ENCODE measurements around the gene PNMA8B.
A peak's percentile ranks its signal among the peaks of the same experiment; 100 is the strongest.

PNMA8B gene

DNA sequence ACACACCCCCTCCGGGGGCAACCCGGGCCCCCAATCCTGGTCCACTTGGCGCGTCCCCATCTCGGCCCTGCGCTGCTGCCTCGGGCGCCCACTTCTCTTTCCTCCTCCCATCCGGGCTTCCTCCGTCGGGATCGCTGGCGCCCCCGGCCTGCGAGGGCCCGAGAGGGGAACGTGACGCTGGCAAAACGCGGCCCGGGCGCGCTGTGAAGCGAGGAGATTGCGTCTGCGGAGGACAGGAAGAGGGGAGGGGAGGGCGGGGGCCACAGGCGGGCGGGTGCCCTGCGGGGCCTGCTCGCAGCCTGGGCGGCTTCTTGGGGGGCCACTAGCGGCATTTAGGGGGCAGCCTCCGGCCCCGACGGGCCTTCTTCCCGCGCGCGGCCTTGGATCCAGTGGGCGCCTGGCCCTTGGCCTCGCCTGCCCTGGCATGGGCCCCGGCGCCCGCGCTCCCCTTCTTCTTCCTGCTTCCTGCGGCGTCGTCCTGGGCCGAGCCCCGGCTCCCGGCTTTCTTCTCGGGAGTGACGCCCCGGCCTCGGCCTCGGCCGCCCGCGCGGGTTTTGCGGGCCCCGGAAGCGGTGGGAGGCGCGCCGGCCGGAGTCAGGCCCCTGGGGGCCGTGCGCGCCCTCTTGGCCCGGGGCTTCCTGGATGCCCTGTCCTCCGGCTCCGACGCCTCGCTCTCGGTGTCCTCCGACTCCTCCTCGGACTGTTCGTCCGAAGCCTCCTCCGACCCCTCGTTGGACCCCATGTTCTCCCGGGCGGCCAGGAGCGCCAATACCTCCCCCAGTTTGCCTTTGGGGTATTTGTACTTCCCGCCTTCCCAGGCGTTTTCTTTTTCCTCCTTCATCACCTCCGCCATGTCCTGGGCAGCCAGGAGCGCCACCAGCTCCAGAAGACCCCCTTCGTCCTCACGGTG is 2.2 kb downstream of the PNMA8B start:
- Histone ChIP-seq H3K9ac (ENCODE audit: low read length) (no peak overlapping the region), H3K27ac (ENCODE audit: low read depth, low read length) (peak overlapping the region; percentile 23), H3K4me3 (ENCODE audit: low read depth in 1 of 2, low read length in 2 of 2) (peak overlapping the region; percentile 21 to 45), H3K27me3 (ENCODE audit: control insufficient read depth in 1 of 2, insufficient read depth in 2 of 2, low read length in 2 of 2) (peaks cover 8 to 47% of the 10 kb centered on the region in 2 donors), H3K36me3 (ENCODE audit: insufficient read depth, low read length) (no peaks in the 10 kb centered on the region), H3K9me3 (ENCODE audit: low read length) (no peaks in the 10 kb centered on the region), H3K4me1 (ENCODE audit: insufficient read depth, low read length) (peaks cover 11% of the 10 kb centered on the region)

DNA sequence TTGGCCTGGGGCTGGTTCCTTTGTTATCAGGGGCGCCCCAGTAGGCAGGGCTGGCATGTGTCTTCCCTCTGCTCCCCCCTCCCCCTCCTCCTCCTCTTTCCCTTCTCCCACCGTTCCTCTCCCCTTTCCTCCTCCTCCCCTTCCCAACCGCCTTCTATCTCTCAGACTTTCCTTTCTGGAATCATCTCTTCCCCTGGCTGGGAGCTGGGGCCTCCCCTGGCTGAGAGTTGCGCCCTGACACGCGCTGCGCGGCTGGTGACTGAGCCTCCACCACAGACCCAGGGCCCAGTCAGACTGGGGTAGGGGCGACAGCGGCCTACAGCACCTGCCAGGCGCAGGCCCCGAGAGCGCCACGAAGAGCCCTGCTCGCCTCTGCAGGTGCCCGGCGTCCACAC is 2.8 kb downstream of the PNMA8B start:
- peaks cover 11% of the 10 kb centered on the region for H3K4me1 ChIP-seq (ENCODE audit: insufficient read depth, low read length)
- no peak overlapping the region for H3K9ac ChIP-seq (ENCODE audit: low read length)
- H3K27me3 ChIP-seq (ENCODE audit: control insufficient read depth in 1 of 2, insufficient read depth in 2 of 2, low read length in 2 of 2): peaks cover 12 to 52% of the 10 kb centered on the region in 2 donors
- H3K4me3 ChIP-seq (ENCODE audit: low read depth in 1 of 2, low read length in 2 of 2): peak overlapping the region in 1 of 2 donors; percentile 21
- H3K36me3 ChIP-seq (ENCODE audit: insufficient read depth, low read length): no peaks in the 10 kb centered on the region
- H3K9me3 ChIP-seq (ENCODE audit: low read length): no peaks in the 10 kb centered on the region
- peak overlapping the region; percentile 23 for H3K27ac ChIP-seq (ENCODE audit: low read depth, low read length)

GRCh38 chr19:46491975-46492682 is 3.5 kb downstream of the PNMA8B start:
- H3K9ac ChIP-seq (ENCODE audit: low read length): no peak overlapping the region
- H3K36me3 ChIP-seq (ENCODE audit: insufficient read depth, low read length): no peaks in the 10 kb centered on the region
- H3K4me3 ChIP-seq (ENCODE audit: low read depth in 1 of 2, low read length in 2 of 2): no peak overlapping the region
- no peaks in the 10 kb centered on the region for H3K9me3 ChIP-seq (ENCODE audit: low read length)
- H3K27ac ChIP-seq (ENCODE audit: low read depth, low read length): no peak overlapping the region
- H3K27me3 ChIP-seq (ENCODE audit: control insufficient read depth in 1 of 2, insufficient read depth in 2 of 2, low read length in 2 of 2): peaks cover 12 to 57% of the 10 kb centered on the region in 2 donors
- peaks cover 14% of the 10 kb centered on the region for H3K4me1 ChIP-seq (ENCODE audit: insufficient read depth, low read length)

- peaks cover 15% of the 10 kb centered on the region for H3K4me1 ChIP-seq (ENCODE audit: insufficient read depth, low read length)
- H3K27ac ChIP-seq (ENCODE audit: low read depth, low read length): no peak overlapping the region
- no peaks in the 10 kb centered on the region for H3K9me3 ChIP-seq (ENCODE audit: low read length)
- peaks cover 12 to 60% of the 10 kb centered on the region in 2 donors for H3K27me3 ChIP-seq (ENCODE audit: control insufficient read depth in 1 of 2, insufficient read depth in 2 of 2, low read length in 2 of 2)
- no peaks in the 10 kb centered on the region for H3K36me3 ChIP-seq (ENCODE audit: insufficient read depth, low read length)
- H3K9ac ChIP-seq (ENCODE audit: low read length): no peak overlapping the region
- H3K4me3 ChIP-seq (ENCODE audit: low read depth in 1 of 2, low read length in 2 of 2): no peak overlapping the region
These were observed 4.9 kb downstream of the PNMA8B start for GRCh38 chr19:46490774-46491173.

DNA sequence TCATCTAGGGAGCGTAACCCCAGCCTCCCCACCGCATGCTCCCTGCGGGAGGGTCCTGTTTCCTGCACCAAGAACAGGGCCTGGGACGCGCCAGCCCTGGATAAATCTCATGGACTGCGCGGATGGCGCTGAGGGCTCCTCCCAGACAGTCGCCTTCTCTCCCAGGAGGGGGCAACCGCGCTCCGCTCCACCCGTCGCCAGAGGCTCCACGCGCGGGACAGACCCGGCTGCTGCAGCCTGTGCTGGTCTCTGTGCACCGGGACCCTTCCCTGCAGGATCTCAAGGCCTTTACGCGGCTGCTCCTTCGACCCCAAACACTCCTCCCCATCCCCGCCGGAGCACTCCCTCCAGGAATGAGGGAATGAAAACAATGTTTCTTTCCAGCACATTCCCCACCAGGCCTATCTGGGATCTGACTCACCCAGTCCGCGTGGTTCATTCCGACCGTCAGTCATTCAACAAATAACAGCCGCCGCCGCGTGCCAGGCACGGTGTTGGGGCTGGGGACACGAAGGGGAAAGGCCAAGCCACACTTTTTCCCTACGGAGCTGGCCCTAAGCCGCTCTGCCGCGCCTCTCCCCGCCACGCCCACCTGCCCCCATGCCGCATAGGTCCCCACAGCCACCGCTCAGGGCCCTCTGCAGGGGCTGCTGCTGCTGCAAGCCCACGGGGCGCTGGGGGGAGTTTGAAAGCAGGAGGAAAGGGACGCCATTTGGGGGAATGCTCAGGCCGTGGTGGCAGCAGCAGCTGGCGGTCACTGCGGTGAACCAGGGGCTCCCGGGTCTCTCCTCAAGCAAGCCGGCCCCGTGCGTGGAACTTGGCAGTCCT is 6.0 kb downstream of the PNMA8B start:
- Histone ChIP-seq H3K27me3 (ENCODE audit: control insufficient read depth in 1 of 2, insufficient read depth in 2 of 2, low read length in 2 of 2) (peaks cover 12 to 60% of the 10 kb centered on the region in 2 donors), H3K9ac (ENCODE audit: low read length) (no peak overlapping the region), H3K4me3 (ENCODE audit: low read depth in 1 of 2, low read length in 2 of 2) (peak overlapping the region in 1 of 2 donors; percentile 18), H3K4me1 (ENCODE audit: insufficient read depth, low read length) (peaks cover 15% of the 10 kb centered on the region), H3K27ac (ENCODE audit: low read depth, low read length) (no peak overlapping the region), H3K36me3 (ENCODE audit: insufficient read depth, low read length) (no peaks in the 10 kb centered on the region), H3K9me3 (ENCODE audit: low read length) (no peaks in the 10 kb centered on the region)

DNA sequence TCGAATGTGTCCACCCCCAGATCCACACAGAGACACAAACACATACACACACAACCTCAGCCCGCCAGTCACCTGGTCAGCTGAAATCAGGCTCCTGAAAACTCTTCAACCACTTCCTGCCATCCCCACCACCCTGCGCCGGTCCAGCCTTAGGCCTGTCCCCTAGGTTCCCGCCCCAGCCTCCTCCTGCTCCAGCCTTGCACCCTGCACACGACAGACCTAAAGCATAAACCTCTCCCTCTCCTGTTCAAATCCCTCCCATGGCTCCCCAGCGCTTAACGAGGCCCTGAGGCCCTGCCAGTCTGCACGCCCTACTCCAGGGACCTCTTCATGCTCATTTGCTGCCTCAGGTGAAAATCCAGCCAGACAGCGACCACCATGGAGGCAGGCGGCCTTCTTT is 7.1 kb downstream of the PNMA8B start:
- H3K9ac ChIP-seq (ENCODE audit: low read length): no peak overlapping the region
- no peaks in the 10 kb centered on the region for H3K36me3 ChIP-seq (ENCODE audit: insufficient read depth, low read length)
- H3K27ac ChIP-seq (ENCODE audit: low read depth, low read length): no peak overlapping the region
- peaks cover 12 to 53% of the 10 kb centered on the region in 2 donors for H3K27me3 ChIP-seq (ENCODE audit: control insufficient read depth in 1 of 2, insufficient read depth in 2 of 2, low read length in 2 of 2)
- peaks cover 15% of the 10 kb centered on the region for H3K4me1 ChIP-seq (ENCODE audit: insufficient read depth, low read length)
- H3K9me3 ChIP-seq (ENCODE audit: low read length): no peaks in the 10 kb centered on the region
- H3K4me3 ChIP-seq (ENCODE audit: low read depth in 1 of 2, low read length in 2 of 2): no peak overlapping the region

- no peak overlapping the region for H3K9ac ChIP-seq (ENCODE audit: low read length)
- no peak overlapping the region for H3K27ac ChIP-seq (ENCODE audit: low read depth, low read length)
- H3K4me1 ChIP-seq (ENCODE audit: insufficient read depth, low read length): peaks cover 15% of the 10 kb centered on the region
- peak overlapping the region; percentile 12 to 49 for H3K4me3 ChIP-seq (ENCODE audit: low read depth in 1 of 2, low read length in 2 of 2)
- H3K9me3 ChIP-seq (ENCODE audit: low read length): no peaks in the 10 kb centered on the region
- no peaks in the 10 kb centered on the region for H3K36me3 ChIP-seq (ENCODE audit: insufficient read depth, low read length)
- H3K27me3 ChIP-seq (ENCODE audit: control insufficient read depth in 1 of 2, insufficient read depth in 2 of 2, low read length in 2 of 2): peaks cover 12 to 48% of the 10 kb centered on the region in 2 donors
These were observed 7.7 kb downstream of the PNMA8B start for GRCh38 chr19:46487802-46488445.

- H3K9ac ChIP-seq (ENCODE audit: low read length): no peak overlapping the region
- H3K27me3 ChIP-seq (ENCODE audit: control insufficient read depth in 1 of 2, insufficient read depth in 2 of 2, low read length in 2 of 2): peaks cover 12 to 42% of the 10 kb centered on the region in 2 donors
- no peaks in the 10 kb centered on the region for H3K36me3 ChIP-seq (ENCODE audit: insufficient read depth, low read length)
- peak overlapping the region; percentile 12 to 49 for H3K4me3 ChIP-seq (ENCODE audit: low read depth in 1 of 2, low read length in 2 of 2)
- peaks cover 10% of the 10 kb centered on the region for H3K4me1 ChIP-seq (ENCODE audit: insufficient read depth, low read length)
- H3K27ac ChIP-seq (ENCODE audit: low read depth, low read length): no peak overlapping the region
- no peaks in the 10 kb centered on the region for H3K9me3 ChIP-seq (ENCODE audit: low read length)
These were observed 8.4 kb downstream of the PNMA8B start for GRCh38 chr19:46487178-46487801.

DNA sequence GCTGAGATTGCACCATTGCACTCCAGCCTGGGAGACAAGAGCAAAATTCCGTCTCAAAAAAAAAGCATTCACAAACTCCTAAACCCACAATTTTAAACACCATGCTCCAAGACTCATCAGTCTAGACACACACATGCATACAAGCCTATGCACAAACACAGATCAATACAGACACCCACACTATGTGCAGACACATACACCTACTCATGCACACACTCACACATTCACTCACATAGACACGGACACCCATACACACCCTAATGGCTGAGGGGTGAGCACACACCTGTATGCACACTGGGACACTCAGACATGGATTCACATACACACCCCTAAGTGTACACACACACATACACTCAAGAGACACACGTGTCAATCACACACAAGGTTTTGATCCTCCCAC is 9.3 kb downstream of the PNMA8B start:
- Histone ChIP-seq H3K27ac (ENCODE audit: low read depth, low read length) (no peak overlapping the region), H3K4me3 (ENCODE audit: low read depth in 1 of 2, low read length in 2 of 2) (no peak overlapping the region), H3K4me1 (ENCODE audit: insufficient read depth, low read length) (peaks cover 9% of the 10 kb centered on the region), H3K27me3 (ENCODE audit: control insufficient read depth in 1 of 2, insufficient read depth in 2 of 2, low read length in 2 of 2) (peaks cover 12 to 32% of the 10 kb centered on the region in 2 donors), H3K9ac (ENCODE audit: low read length) (no peak overlapping the region), H3K9me3 (ENCODE audit: low read length) (no peaks in the 10 kb centered on the region), H3K36me3 (ENCODE audit: insufficient read depth, low read length) (no peaks in the 10 kb centered on the region)

- no peak overlapping the region for H3K9ac ChIP-seq (ENCODE audit: low read length)
- H3K4me1 ChIP-seq (ENCODE audit: insufficient read depth, low read length): peaks cover 9% of the 10 kb centered on the region
- no peaks in the 10 kb centered on the region for H3K36me3 ChIP-seq (ENCODE audit: insufficient read depth, low read length)
- peaks cover 12 to 24% of the 10 kb centered on the region in 2 donors for H3K27me3 ChIP-seq (ENCODE audit: control insufficient read depth in 1 of 2, insufficient read depth in 2 of 2, low read length in 2 of 2)
- H3K27ac ChIP-seq (ENCODE audit: low read depth, low read length): no peak overlapping the region
- no peak overlapping the region for H3K4me3 ChIP-seq (ENCODE audit: low read depth in 1 of 2, low read length in 2 of 2)
- H3K9me3 ChIP-seq (ENCODE audit: low read length): no peaks in the 10 kb centered on the region
These were observed 11.0 kb downstream of the PNMA8B start for GRCh38 chr19:46484656-46485055.

Data from muscle layer of colon (tissue), 2 donors.